Measurements from ENCODE around the gene DNM1L.

DNA sequence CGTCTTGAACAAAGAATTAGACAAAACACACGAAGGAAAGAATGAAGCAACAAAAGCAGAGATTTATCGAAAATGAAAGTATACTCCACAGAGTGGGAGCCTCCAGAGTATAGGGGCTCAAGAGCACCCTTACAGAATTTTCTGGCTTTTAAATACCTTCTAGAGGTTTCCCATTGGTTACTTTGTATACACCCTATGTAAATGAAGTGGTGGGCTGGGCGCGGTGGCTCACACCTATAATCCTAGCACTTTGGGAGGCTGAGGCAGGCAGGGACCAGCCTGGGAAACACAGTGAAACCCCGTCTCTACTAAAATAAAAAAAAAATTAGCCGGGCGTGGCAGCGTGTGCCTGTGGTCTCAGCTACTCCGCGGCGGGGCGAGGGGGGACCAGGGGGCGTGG, 13.1 kb upstream of the DNM1L start:
- TF ChIP-seq CBX8 (IDR thresholded peaks at IDR 0.05) (no peak), CHD2 (IDR thresholded peaks at IDR 0.05; ENCODE audit: low read length, partially characterized antibody) (no peak), ZFP36 (IDR thresholded peaks at IDR 0.05; ENCODE audit: borderline replicate concordance, partially characterized antibody) (no peak), BHLHE40 (IDR thresholded peaks at IDR 0.05; ENCODE audit: low read depth, low read length) (no peak), JUN (IDR thresholded peaks at IDR 0.05) (no peak)
- TF ChIP-seq, protein P1, sequence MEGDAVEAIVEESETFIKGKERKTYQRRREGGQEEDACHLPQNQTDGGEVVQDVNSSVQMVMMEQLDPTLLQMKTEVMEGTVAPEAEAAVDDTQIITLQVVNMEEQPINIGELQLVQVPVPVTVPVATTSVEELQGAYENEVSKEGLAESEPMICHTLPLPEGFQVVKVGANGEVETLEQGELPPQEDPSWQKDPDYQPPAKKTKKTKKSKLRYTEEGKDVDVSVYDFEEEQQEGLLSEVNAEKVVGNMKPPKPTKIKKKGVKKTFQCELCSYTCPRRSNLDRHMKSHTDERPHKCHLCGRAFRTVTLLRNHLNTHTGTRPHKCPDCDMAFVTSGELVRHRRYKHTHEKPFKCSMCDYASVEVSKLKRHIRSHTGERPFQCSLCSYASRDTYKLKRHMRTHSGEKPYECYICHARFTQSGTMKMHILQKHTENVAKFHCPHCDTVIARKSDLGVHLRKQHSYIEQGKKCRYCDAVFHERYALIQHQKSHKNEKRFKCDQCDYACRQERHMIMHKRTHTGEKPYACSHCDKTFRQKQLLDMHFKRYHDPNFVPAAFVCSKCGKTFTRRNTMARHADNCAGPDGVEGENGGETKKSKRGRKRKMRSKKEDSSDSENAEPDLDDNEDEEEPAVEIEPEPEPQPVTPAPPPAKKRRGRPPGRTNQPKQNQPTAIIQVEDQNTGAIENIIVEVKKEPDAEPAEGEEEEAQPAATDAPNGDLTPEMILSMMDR (IDR thresholded peaks at IDR 0.05): no peak
- TF ChIP-seq, protein P2, sequence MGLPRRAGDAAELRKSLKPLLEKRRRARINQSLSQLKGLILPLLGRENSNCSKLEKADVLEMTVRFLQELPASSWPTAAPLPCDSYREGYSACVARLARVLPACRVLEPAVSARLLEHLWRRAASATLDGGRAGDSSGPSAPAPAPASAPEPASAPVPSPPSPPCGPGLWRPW (IDR thresholded peaks at IDR 0.05): no peak

Measured in A549 (cell line).